Neural cell (in vitro differentiated cells): ENCODE measurements around the gene ZNF324.

Source experiments
- CTCF ChIP-seq: fragments of 450-650 bp; IDR thresholded peaks from 2 replicates; pipeline ENCODE4 v1.5.1; 2014; ENCODE audit warnings: antibody characterized with exemption, mild to moderate bottlenecking, moderate library complexity; ENCODE audit not compliant: poor library complexity, severe bottlenecking
- EP300 ChIP-seq: fragments of 450-650 bp; conservative IDR thresholded peaks from 2 replicates; pipeline ENCODE4 v1.6.1; 2014; ENCODE audit warnings: antibody characterized with exemption, mild to moderate bottlenecking, moderate library complexity; ENCODE audit not compliant: poor library complexity, severe bottlenecking
- EZH2 ChIP-seq: fragments of 200-600, 300-800 bp; shearing (Covaris generic), sonication (generic); IDR thresholded peaks from 2 replicates; pipeline ENCODE4 v1.6.1; 2014; ENCODE audit warnings: antibody characterized with exemption, low read length, borderline replicate concordance, mild to moderate bottlenecking; ENCODE audit not compliant: insufficient read depth, poor library complexity, severe bottlenecking
- MXI1 ChIP-seq: fragments of 450-650 bp; conservative IDR thresholded peaks from 2 replicates; pipeline ENCODE4 v1.6.1; 2014; ENCODE audit warnings: antibody characterized with exemption, mild to moderate bottlenecking; ENCODE audit not compliant: poor library complexity, severe bottlenecking
- POLR2AphosphoS5 ChIP-seq: IDR thresholded peaks from 2 replicates; pipeline ENCODE4 v1.6.1; 2012
- REST ChIP-seq: IDR thresholded peaks from 2 replicates; pipeline ENCODE4 v1.6.1; 2012; ENCODE audit warnings: borderline replicate concordance

DNA sequence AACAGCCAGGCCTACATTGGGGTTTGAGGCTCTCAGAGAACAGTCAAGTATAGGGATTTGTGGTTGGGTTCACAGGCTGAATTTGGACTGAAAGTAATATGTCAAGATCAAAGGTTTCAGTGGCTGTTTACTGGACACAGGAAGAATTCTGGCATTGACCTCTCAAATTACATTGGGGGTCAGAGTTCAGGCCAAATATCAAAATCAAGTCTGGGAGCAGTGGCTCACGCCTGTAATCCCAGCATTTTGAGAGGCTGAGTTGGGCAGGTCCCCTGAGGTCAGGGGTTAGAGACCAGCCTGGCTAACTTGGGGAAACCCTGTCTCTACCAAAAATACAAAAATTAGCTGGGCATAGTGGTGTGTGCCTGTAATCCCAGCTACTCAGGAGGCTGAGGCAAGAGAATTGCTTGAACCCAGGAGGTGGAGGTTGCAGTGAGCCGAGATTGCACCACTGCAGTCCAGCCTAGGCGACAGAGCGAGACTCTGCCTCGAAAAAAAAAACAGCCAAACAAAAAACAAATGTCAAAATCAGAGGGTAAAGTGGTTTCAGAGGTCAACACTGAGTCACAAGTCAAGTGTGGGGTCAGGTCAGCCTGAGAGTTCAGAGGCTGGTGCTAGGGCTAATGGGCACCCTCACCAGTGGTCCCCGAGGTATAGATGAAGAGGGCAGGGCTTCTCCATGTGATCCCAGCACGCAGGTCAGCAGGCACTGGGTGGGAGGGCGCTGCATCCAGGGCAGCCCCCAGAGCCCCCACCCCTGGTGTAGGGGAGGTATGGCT lies 43.4 kb downstream of the ZNF324 start:
- TF ChIP-seq MXI1 (no peak), CTCF (no peak), EZH2 (no peak), POLR2AphosphoS5 (no peak), REST (no peak), EP300 (no peak)
